ENCODE results near the gene OR13C4.

- no peak for TF ChIP-seq CTCF (conservative IDR thresholded peaks at IDR 0.05; ENCODE audit: low read depth, low read length)
- no peak for TF ChIP-seq POLR2A (IDR thresholded peaks at IDR 0.05; ENCODE audit: low read depth, low read length)
- TF ChIP-seq SMC3 (IDR thresholded peaks at IDR 0.05; ENCODE audit: low read depth, low read length) = no peak
- no peak for TF ChIP-seq MAZ (IDR thresholded peaks at IDR 0.05; ENCODE audit: borderline replicate concordance, low read depth, low read length)
- TF ChIP-seq ELK1 (IDR thresholded peaks at IDR 0.05; ENCODE audit: borderline replicate concordance, low read depth, low read length) = no peak
- no peak for TF ChIP-seq USF2 (IDR thresholded peaks at IDR 0.05; ENCODE audit: low read depth, low read length)
- TF ChIP-seq RCOR1 (IDR thresholded peaks at IDR 0.05; ENCODE audit: insufficient replicate concordance, low read length) = no peak
- no peak for TF ChIP-seq CEBPB (IDR thresholded peaks at IDR 0.05; ENCODE audit: low read depth, low read length)
- no peak for TF ChIP-seq FOS (IDR thresholded peaks at IDR 0.05; ENCODE audit: low read depth, low read length)
- no peak for TF ChIP-seq MAFK (IDR thresholded peaks at IDR 0.05; ENCODE audit: low read depth, low read length)
- no peak for TF ChIP-seq MXI1 (IDR thresholded peaks at IDR 0.05; ENCODE audit: borderline replicate concordance, low read depth, low read length)
- TF ChIP-seq RFX5 (IDR thresholded peaks at IDR 0.05; ENCODE audit: low read depth, low read length) = no peak
These were observed 37.3 kb upstream of the OR13C4 start for GRCh38 chr9:104564358-104564757.

Data from IMR-90 (cell line).